Measurements from ENCODE around the gene STRADA.

DNA sequence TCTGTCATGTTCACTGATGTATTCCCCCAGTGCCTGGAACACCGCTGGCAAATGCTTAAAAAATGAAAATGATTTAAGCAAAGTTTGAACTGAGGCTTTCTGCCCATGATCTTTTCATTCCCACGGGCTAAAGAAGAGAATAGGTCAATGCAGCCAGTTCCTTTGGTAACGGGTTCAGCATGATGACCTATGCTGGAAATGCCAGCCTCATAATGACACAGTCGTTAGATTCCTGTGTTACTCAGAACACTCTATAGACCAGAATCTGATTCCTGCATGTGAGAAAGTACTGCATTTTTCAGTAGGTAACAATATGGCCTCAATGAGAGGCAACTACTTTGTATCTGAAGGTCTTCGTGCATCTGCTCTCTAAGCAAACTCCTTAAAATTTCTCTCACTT is 22.6 kb downstream of the STRADA start:
- TF ChIP-seq EZH2 (IDR thresholded peaks at IDR 0.05; ENCODE audit: borderline replicate concordance, low read depth, low read length) (no peak), FOS (IDR thresholded peaks at IDR 0.05; ENCODE audit: extremely low read depth, insufficient read length) (no peak)

Measured in K562 (cell line).